ENCODE measurements around the gene CUBN.
A peak's percentile ranks its signal among the peaks of the same experiment; 100 is the strongest.
"Not testable (repeated sequence)": the region's sequence is repeated elsewhere in the genome, so short reads cannot be mapped to it uniquely, and the experiment has no call there.

The CUBN gene

DNA sequence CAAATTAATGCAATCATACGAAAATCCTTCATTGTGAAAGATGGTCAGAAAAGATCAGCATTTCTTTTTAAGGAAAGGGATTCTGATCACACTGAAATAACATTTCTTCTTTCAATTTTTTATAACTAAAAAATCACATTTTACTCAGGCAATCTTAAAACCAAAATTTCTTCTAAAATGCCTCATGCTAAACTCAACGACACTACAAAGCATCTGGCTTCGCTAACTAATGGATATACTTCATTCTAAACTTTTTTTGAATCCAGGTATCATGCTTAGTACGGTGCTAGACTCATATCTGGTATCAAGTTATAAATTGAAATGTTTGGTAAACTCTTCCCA is 100.4 kb downstream of the CUBN start:
- peak overlapping the region; percentile 69 to 80 for H3K4me3 Mint-ChIP-seq
- DNase-seq (no peak), ATAC-seq (peak; percentile 6)
- no peaks in the 10 kb centered on the region for H3K9me3 Mint-ChIP-seq
- no peaks in the 10 kb centered on the region for H3K27me3 Mint-ChIP-seq
- H3K4me1 Mint-ChIP-seq = peaks cover 84% of the 10 kb centered on the region
- H3K27ac Mint-ChIP-seq = peak overlapping the region; percentile 94 to 97

DNA sequence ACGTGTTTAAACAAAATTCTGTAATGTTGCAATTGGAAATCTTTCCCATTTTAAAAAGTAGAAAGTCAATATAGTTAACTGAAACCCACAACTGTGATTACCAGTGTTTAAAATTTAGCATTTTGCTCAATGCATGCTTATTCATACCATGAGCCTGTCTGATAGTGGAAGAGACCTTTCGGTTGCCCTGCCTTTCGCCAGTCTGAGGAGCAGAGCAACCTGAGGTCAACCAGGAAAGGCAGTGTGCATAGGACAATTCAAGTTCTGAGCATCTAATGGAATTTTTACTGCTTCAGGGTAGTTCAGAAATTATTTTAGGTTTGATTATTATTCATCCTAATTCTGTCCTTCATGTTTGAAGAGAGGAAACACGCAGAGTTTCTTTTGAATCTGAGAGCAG is 100.8 kb downstream of the CUBN start:
- peaks cover 84% of the 10 kb centered on the region for H3K4me1 Mint-ChIP-seq

DNA sequence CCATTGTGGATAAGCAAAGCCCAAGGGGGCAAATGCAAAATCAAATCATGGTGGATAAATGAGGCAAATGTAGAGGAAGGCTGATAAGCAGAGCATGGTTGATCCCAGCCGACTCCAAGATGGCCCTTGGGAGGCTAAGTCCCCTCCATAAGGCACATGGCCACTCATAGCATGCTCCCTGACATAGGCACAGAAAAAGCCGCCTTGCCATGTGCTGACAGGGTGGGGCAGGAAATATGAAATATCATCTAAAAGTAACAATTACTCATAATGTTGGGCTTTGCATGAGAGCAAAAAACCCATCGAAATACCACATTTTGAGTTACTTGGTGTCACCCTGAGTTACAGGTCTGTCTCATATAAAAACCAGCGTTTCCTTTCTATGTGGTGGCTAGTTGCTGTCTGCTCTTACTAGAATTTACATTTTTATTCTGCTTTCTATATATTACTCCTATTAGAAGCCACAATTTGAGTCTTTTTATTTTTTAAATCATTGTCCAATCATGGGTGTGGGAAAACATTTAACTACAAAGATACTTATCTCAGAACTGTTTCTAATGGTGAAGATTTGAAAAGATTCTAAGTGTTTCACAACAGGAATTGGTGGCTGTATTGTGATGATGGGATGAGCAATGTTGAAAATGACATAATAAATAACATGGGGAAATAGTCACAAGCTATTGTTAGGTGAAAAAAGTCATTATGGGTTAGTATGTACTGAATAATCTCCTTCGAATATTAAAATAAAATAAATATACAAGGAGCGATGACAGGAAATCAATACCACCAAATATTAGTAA is 102.7 kb downstream of the CUBN start:
- Mint-ChIP-seq H3K9me3 (no peaks in the 10 kb centered on the region), H3K4me1 (peaks cover 81% of the 10 kb centered on the region), H3K4me3 (peak overlapping the region; percentile 57 to 67), H3K27ac (peak overlapping the region; percentile 96 to 99), H3K27me3 (no peaks in the 10 kb centered on the region)
- DNase-seq = peak; percentile 67 to 81
- peak; percentile 80 for ATAC-seq

More for the DNA sequence above, 100.8 kb downstream of the CUBN start:
- Mint-ChIP-seq H3K4me3 (peak overlapping the region; percentile 69 to 80), H3K27ac (peak overlapping the region; percentile 94 to 97), H3K27me3 (no peaks in the 10 kb centered on the region), H3K9me3 (no peaks in the 10 kb centered on the region)
- DNase-seq = peak; percentile 21 to 25
- no peak for ATAC-seq

DNA sequence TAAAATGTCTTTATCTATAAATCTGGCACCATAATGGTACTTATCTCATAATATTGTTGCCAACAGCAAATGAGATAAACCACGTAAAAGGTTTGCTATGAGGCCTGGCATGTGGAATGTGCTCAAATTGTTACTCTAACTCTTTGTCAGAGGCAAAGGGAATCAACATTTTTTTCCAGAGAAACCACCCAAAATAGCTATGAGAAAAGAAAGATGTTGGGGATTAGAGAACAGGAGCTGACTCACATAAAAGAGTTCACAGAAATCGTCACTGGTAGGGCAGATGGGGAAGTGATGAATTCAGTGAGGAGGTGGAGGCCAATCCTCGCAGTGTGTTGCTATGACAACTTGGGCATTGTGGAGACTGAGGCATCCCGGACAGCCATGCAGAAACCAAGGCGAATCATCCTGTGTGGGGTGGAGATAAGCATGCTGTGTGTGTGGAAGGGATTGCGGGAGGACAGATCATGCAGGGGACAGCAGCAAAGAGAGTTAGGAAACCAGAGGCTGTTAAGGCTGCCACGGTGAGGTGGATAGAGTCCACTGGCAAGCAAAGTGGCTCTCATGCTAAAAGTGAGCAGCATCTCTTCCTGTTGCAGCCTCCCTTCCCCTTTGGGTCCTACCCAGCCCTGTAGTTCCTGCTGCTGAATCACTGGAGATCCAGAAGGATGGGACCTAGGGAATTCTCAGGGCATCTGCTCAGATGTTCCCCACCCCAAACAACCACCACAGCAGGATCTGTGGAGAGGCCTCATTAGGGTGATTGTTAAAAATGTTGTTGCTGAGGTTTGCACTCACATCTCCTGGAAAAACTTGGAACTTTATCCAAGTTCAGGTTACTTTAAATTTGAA is 103.9 kb downstream of the CUBN start:
- Mint-ChIP-seq H3K9me3 (no peaks in the 10 kb centered on the region), H3K27me3 (no peaks in the 10 kb centered on the region), H3K4me3 (peak overlapping the region; percentile 71 to 77), H3K27ac (peak overlapping the region; percentile 99), H3K4me1 (peaks cover 70% of the 10 kb centered on the region)
- DNase-seq (peak; percentile 51 to 81), ATAC-seq (peak; percentile 54)

DNA sequence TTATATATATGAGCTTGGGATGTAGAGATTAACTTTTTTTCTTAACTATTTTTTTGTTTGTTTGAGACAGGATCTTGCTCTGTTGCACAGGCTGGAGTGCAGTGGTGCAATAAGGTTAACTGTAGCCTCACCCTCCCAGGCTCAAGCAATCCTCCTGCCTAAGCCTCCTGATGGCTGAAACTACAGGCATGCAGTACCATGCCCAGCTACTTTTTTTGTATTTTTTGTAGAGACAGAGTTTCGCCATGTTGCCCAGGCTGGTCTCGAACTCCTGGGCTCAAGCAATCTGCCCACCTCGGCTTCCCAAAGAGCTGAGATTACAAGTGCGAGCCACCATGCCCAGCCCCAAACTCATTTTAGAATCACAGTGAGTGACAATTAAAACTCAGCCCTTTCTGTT is 105.2 kb downstream of the CUBN start:
- DNase-seq (no peak), ATAC-seq (no peak)
- Mint-ChIP-seq H3K9me3 (peaks cover 0 to 3% of the 10 kb centered on the region in 2 donors), H3K27me3 (no peaks in the 10 kb centered on the region), H3K4me3 (peak overlapping the region; percentile 60 to 61), H3K4me1 (peaks cover 71% of the 10 kb centered on the region), H3K27ac (peak overlapping the region; percentile 53 to 59)

DNA sequence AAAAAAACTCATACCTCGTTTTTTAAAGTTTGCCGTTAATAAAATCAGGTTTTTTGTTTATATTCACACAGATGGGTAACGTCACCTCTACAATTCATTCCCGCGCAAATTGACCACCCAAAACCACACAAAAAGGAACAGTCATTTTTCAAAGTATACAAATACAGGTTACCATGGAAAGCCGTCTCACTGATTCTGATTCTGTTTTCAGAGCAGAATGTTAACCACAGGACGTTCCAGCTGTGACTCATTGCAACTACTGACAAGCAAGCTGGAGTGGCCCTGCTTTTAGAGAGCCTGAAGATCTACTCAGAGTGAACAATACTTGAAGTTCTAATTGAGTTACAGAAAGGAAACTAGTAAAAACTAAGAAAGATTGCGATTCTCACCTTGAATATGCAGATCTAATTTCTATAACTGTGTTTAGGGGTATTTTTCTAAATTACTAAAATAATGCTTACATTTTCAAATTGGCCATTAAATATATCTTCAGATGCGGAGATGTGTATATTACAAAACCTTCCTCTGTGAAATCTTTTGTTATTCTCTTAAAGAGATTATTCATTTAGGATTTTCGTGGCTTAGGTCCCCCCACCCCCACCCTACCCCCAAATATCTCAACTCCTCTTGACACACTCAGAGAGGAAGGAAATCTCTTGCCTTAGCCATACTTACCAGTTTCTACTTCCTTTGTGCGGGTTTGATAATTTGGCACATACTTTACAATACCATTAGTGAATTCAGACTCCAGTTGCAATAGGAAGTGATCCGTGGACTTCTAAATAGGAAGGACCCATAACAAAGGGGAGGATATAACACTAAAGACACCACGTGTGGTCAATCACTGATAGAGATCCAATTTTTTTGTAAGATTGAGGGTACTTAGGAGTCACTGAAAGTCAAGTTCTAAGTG is 106.0 kb downstream of the CUBN start:
- H3K4me3 Mint-ChIP-seq = peak overlapping the region; percentile 32 to 59
- ATAC-seq (peak; percentile 84), DNase-seq (peak; percentile 68 to 86)
- no peaks in the 10 kb centered on the region for H3K27me3 Mint-ChIP-seq
- H3K4me1 Mint-ChIP-seq = peaks cover 71% of the 10 kb centered on the region
- peaks cover 0 to 8% of the 10 kb centered on the region in 2 donors for H3K9me3 Mint-ChIP-seq
- H3K27ac Mint-ChIP-seq = peak overlapping the region; percentile 94 to 97

DNA sequence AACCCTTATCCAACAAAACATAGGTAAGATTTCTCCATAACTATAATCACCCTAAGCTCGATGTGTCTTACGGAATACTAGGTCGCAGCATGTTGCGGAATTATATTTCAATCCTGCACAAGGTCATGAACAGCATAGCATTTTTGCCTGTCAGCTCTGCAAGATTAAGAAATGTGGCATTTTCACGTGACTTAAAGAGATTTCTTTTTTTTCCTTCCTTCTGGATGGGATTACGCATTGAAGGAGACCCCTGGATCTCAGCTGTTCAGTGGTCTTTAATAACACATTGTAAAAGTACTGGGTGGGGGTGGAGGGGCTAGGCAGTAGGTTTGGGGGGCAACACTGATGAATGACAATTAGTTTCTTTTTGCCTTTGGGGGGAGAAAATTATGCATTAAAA is 106.7 kb downstream of the CUBN start:
- Mint-ChIP-seq H3K4me3 (peak overlapping the region; percentile 32 to 59), H3K27me3 (no peaks in the 10 kb centered on the region), H3K9me3 (peaks cover 0 to 8% of the 10 kb centered on the region in 2 donors), H3K4me1 (peaks cover 64% of the 10 kb centered on the region), H3K27ac (peak overlapping the region; percentile 94 to 97)
- ATAC-seq (no peak), DNase-seq (no peak)

DNA sequence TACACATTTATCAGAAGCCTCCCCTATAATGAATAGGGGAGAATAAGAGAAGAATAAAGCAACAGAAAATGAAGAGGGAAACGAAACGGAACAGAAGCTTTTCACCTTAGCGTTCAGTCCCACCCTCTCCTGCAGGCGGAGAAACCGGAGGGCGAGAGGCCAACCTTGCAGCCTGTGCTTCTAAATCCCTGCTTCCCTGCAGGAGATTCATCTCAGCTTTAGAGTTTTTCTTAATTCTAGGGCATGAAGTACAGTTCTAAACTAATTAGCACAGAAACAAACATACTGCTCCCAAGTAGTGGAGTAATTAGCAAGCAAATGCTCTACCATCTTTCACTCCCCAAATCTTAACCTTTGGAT is 107.2 kb downstream of the CUBN start:
- no peaks in the 10 kb centered on the region for H3K27me3 Mint-ChIP-seq
- peaks cover 0 to 8% of the 10 kb centered on the region in 2 donors for H3K9me3 Mint-ChIP-seq
- peaks cover 64% of the 10 kb centered on the region for H3K4me1 Mint-ChIP-seq
- ATAC-seq (no peak), DNase-seq (no peak)
- H3K4me3 Mint-ChIP-seq = no peak overlapping the region
- H3K27ac Mint-ChIP-seq = peak overlapping the region in 1 of 2 donors; percentile 94

DNA sequence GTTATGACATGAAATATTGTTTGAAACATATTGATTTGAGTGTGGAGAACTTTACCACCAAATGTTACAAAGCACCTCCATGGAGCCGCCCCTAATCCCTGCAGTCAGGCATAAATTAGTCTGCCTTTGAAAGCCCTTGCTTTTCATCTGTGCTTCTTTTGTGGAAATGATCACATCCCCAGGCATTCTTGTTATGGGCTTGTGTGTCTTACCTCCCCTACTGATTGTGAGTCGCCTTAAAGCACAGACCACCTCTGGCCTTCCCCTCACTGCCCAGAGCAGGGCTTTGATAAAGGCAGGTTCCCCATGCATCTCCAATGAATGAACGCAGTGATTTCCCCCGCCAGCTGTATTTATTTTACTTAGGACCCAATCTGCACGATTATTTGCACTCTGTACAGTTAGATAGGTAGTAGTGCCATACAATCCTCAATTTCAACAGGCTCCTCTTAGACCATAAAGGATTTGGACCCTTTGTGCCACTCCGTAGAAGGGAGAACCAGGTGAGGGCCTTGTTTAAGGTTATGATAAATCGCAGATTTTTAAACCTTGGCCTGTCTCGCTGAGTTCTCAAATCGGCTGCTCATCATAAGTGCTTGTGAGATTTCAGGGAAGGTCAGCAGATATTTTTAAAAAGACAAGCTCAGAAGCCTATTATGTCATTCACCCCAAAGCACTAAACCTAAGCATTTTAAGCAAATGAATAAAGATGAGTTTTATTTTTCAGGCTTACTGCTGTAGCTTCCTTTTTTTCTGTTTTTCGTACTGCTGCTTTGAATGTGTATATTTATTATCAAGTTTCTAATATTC is 107.8 kb downstream of the CUBN start:
- Mint-ChIP-seq H3K4me1 (peaks cover 59% of the 10 kb centered on the region), H3K27me3 (no peaks in the 10 kb centered on the region), H3K4me3 (no peak overlapping the region), H3K9me3 (peaks cover 0 to 8% of the 10 kb centered on the region in 2 donors), H3K27ac (no peak overlapping the region)
- no peak for ATAC-seq
- no peak for DNase-seq

DNA sequence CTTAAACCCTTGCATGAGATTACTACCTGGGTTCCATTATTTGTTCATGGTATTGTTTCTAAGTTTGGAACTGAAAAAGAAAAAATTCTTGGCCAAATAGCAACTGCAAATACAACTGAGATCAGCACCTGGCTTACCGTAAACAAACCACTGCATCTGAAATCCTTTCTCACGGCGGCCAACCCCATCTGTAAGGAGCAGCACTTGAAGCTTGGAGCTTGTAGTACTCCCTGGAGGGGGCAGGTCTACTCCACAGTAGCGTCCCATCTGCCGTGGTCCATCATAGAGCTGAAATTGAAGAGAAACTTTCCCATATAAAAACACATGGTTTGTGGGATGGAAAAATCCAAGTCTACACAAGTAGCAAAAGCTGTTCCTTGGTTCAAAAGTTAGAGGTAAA is 109.9 kb downstream of the CUBN start:
- H3K27ac Mint-ChIP-seq = peak overlapping the region in 1 of 2 donors; percentile 14

DNA sequence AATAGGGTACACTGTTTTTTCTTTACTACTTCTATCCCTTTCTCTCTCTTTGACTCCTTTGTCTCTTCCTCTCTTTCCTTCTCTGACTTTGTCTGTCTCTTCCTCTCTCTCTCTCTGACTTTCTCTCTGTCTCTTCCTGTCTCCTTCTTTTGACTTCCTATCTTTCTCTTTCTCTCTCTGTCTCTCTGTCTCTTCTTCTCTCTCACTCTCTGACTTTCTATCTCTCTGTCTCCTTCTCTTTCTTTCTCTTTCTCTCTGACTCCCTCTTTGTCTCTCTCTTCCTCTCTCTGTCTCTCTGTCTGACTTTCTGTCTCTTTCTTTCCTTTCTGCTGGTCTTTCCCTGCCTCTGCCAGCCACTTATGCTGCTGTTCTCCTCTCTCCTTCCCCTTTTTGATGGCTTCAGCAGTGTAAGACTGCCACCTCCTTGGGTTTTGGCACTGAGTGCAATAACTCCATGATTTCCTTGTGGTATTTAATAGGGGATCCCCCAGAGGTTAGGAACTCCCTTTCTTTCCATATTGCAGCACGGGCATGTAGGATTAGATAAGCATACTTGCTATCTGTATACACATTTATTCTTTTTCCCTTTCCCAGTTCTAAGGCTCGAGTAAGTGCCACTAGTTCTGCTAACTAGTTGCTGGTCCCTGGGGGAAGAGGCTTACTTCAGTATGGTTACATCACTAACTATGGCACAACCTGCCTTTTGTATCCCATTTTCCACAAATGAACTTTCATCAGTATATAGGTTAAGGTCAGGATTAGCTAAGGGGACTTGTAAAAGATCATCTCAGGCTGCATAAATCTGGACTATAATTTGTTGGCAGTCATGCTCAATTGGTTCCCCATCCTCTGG is 116.3 kb downstream of the CUBN start:
- peaks cover 0 to 11% of the 10 kb centered on the region in 2 donors for H3K9me3 Mint-ChIP-seq
- peak overlapping the region; percentile 1 to 3 for H3K4me3 Mint-ChIP-seq
- DNase-seq, ATAC-seq, H3K27me3 Mint-ChIP-seq: not testable (repeated sequence)
- peaks cover 25% of the 10 kb centered on the region for H3K4me1 Mint-ChIP-seq
- H3K27ac Mint-ChIP-seq = peak overlapping the region in 1 of 2 donors; percentile 24

More for the DNA sequence above, 109.9 kb downstream of the CUBN start:
- Mint-ChIP-seq H3K27me3 (no peaks in the 10 kb centered on the region), H3K4me3 (no peak overlapping the region), H3K4me1 (peaks cover 38% of the 10 kb centered on the region), H3K9me3 (peaks cover 0 to 8% of the 10 kb centered on the region in 2 donors)
- DNase-seq (no peak), ATAC-seq (no peak)

DNA sequence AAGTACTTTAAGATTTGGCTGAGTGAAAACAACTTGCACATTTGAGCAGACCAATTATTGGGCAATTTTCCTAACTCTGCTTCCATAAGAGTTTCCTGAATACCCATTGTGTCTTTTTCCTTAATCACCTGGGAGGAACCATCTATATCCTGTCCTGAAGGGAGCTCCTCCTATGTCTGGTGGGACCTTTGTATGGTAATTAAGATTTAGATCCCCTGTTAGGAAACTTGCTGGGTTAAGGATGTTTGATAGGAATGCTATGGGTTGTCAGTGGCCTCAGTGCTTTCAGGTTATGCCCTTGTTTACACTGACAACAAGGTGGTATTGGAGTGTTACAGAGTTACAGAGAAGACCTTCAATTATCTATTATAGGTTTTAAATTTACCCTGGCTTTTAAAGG is 116.9 kb downstream of the CUBN start:
- not testable (repeated sequence) for H3K27ac Mint-ChIP-seq, ATAC-seq
- H3K4me1 Mint-ChIP-seq = peaks cover 30% of the 10 kb centered on the region

DNA sequence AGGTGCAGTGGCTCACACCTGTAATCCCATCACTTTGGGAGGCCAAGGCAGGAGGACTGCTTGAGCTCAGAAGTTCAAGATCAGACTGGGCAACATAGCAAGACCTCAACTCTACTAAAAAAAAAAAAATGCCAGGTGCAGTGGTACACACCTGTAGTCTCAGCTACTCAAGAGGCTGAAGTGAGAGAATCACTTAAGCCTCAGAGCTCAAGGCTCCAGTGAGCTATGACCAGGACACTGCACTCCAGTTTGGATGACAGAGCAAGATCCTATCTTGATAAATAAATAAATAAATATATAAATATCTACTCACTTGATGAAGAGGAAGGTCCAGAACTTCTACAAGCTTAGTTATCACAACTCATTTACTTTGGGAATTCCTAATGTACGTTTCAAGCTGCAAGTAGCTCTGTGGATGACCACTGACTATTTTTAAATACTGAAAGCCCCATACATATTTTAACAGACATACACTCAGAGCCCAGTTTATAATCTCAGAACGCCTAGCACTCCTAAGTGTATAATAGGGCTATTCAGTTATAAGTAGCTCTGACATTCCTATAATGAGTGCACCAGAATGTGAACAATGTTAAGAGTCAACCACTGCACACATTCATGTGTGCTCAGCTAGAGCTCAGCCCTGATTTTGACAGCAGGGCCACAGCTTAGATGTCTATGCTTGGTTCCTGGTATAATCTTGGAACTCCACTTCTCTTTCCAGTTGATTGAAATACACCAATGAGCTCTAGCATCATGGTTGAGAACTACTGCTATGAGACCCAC is 119.1 kb downstream of the CUBN start:
- DNase-seq = no peak
- Mint-ChIP-seq H3K4me1 (peaks cover 47% of the 10 kb centered on the region), H3K9me3 (peaks cover 0 to 11% of the 10 kb centered on the region in 2 donors), H3K27me3 (no peaks in the 10 kb centered on the region), H3K27ac (no peak overlapping the region), H3K4me3 (no peak overlapping the region)
- ATAC-seq = no peak

More for the DNA sequence above, 116.9 kb downstream of the CUBN start:
- not testable (repeated sequence) for H3K4me3 Mint-ChIP-seq, H3K27me3 Mint-ChIP-seq, DNase-seq
- peaks cover 0 to 11% of the 10 kb centered on the region in 2 donors for H3K9me3 Mint-ChIP-seq

Measured in stimulated activated naive CD8-positive, alpha-beta T cell treated with anti-CD3 and anti-CD28 coated beads, Interleukin-15, amount 100 ng/mL, for 72 hours (primary cell).